Lower lobe of right lung (tissue), 2 donors: ENCODE results near the gene APH1A. TPM values are rescaled to one million over a fixed set of nuclear protein-coding genes. Genes with fewer than 3 reads are reported as not detected.
"Not testable (repeated sequence)": the region's sequence is repeated elsewhere in the genome, so short reads cannot be mapped to it uniquely, and the experiment has no call there.

ENCODE experiments used
- ATAC-seq, 2 donors: fragments of 200-7000 bp; cut with Tn5 transposase; one replicate each; pipeline ENCODE4 v1.9.1; 2020 to 2022; ENCODE audit warnings: mild to moderate bottlenecking in 2 of 2, moderate library complexity in 2 of 2
- DNase-seq: peaks from one replicate; pipeline ENCODE4 v3.0.0-alpha.2; 2020
- H3K27ac ChIP-seq: fragments of 200-600 bp; one replicate; pipeline ENCODE4 v1.8.0; 2022
- H3K27me3 ChIP-seq: fragments of 200-600 bp; one replicate; pipeline ENCODE4 v1.8.0; 2022; ENCODE audit warnings: low read depth
- H3K36me3 ChIP-seq: fragments of 200-600 bp; one replicate; pipeline ENCODE4 v1.8.0; 2022; ENCODE audit warnings: mild to moderate bottlenecking
- H3K4me1 ChIP-seq: fragments of 200-600 bp; one replicate; pipeline ENCODE4 v1.8.0; 2022
- H3K4me3 ChIP-seq: fragments of 200-600 bp; one replicate; pipeline ENCODE4 v1.8.0; 2022; ENCODE audit warnings: mild to moderate bottlenecking
- H3K9me3 ChIP-seq: fragments of 200-600 bp; one replicate; pipeline ENCODE4 v1.8.0; 2022
- intact Hi-C: fragments of 100-400 bp; cut with DNase I; formaldehyde crosslinking; loops from one replicate; pipeline ENCODE4 v1.11.0; 2022
- total RNA-seq: library from RNA; stranded (reverse); fragmentation: NEBNext Ultra II Directional; extraction: Animal tissue kit (Norgen Biotek cat#: 25700); gene quantifications from one replicate; pipeline ENCODE4 v1.2.1, GENCODE V29; 2021
- TF ChIP-seq, protein P1 (sequence below): fragments of 200-600 bp; IDR thresholded peaks from one replicate; pipeline ENCODE4 v1.8.0; 2022; ENCODE audit warnings: antibody characterized with exemption, mild to moderate bottlenecking
- donor health status: DM: no; HTN: yes; CAD: no; lungs with severe emphysema.

Gene APH1A
- total RNA-seq, 1 donor from 2014 or later: 129 TPM

DNA sequence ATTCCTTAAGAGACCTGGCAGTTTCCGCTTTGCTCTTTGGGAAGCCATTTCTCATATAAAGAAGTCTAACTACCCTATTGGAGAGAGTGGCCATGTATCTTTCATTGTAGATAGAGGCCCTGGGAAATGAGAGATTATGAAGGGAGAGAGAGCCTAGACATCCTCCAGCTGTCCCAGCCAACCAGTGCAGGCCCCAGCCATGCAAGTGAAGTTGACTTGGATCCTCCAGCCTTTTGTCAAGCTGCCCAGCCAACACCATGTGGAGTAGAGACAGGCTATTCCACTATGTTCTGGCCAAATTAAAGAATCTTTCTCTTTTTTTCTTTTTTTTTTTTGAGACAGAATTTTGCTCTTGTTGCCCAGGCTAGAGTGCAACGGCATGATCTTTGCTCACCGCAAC is 25.8 kb downstream of the APH1A start:
- intact Hi-C loops: no loop called here

DNA sequence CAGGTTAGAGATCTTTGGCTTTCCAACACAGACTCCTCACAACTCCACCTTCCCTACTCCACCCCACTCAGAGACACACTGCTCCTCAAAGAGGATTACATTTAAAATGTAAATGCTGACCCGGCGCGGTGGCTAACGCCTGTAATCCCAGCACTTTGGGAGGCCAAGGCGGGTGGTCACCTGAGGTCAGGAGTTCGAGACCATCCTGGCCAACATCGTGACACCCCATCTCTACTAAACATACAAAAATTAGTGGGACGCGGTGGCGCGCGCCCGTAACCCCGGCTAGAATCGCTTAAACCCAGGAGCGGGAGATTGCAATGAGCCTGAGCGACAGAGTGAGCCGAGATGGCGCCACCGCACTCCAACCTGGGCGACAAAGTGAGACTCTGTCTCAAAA is 31.1 kb downstream of the APH1A start:
- H3K27me3 ChIP-seq: no peaks in the 10 kb centered on the region
- no peak overlapping the region for H3K27ac ChIP-seq
- no peaks in the 10 kb centered on the region for H3K36me3 ChIP-seq
- H3K9me3 ChIP-seq: no peaks in the 10 kb centered on the region
- TF ChIP-seq, protein P1, sequence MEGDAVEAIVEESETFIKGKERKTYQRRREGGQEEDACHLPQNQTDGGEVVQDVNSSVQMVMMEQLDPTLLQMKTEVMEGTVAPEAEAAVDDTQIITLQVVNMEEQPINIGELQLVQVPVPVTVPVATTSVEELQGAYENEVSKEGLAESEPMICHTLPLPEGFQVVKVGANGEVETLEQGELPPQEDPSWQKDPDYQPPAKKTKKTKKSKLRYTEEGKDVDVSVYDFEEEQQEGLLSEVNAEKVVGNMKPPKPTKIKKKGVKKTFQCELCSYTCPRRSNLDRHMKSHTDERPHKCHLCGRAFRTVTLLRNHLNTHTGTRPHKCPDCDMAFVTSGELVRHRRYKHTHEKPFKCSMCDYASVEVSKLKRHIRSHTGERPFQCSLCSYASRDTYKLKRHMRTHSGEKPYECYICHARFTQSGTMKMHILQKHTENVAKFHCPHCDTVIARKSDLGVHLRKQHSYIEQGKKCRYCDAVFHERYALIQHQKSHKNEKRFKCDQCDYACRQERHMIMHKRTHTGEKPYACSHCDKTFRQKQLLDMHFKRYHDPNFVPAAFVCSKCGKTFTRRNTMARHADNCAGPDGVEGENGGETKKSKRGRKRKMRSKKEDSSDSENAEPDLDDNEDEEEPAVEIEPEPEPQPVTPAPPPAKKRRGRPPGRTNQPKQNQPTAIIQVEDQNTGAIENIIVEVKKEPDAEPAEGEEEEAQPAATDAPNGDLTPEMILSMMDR: no peak
- DNase-seq (no peak), ATAC-seq (no peak)
- H3K4me3 ChIP-seq: no peak overlapping the region
- intact Hi-C loops: no loop called here
- peaks cover 16% of the 10 kb centered on the region for H3K4me1 ChIP-seq

More for the DNA sequence above, 25.8 kb downstream of the APH1A start:
- ATAC-seq (no peak), DNase-seq (no peak)
- Histone ChIP-seq H3K9me3 (no peaks in the 10 kb centered on the region), H3K4me3 (no peak overlapping the region), H3K36me3 (no peaks in the 10 kb centered on the region), H3K4me1 (no peaks in the 10 kb centered on the region), H3K27me3 (no peaks in the 10 kb centered on the region), H3K27ac (no peak overlapping the region)
- TF ChIP-seq, protein P1: no peak

DNA sequence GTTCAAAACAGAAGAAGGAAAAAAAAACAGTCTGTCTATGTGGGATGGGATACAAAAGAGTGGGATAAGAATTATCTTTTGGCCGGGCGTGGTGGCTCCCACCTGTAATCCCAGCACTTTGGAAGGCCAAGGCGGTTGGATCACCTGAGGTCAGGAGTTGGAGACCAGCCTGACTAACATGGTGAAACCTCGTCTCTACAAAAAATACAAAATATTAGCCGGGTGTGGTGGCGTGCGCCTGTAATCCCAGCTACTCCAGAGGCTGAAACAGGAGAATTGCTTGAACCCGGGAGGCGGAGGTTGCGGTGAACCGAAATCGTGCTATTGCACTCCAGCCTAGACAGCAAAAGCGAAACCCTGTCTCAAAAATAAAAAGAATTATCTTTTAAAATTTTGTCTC is 31.6 kb downstream of the APH1A start:
- H3K9me3 ChIP-seq, intact Hi-C loops, H3K4me3 ChIP-seq, ATAC-seq, H3K27me3 ChIP-seq, DNase-seq, H3K36me3 ChIP-seq, H3K27ac ChIP-seq: not testable (repeated sequence)
- H3K4me1 ChIP-seq: peaks cover 18% of the 10 kb centered on the region

DNA sequence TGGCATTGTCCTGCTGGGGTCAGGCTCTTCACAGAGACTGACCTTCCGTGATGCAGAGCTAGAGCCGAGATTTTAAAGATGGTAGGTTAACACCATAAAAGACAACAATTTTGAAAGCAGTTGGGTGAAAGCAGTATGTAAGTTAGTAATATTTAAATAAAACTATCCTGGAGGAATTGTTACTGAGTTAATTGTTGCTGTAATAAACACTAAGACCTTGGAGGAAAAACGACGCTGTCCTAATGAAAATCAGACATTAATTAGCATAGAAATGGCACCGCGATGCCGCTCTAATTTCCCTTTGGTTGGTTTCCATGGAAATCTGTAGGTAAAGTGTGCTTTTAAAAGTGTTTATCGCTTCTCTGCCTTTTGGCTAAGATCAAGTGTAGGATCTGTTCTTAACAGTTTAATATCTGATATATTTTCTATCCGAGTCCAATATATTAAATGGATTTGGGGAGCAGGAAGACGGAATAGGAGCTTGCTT is 32.2 kb downstream of the APH1A start:
- peaks cover 18% of the 10 kb centered on the region for H3K4me1 ChIP-seq
- intact Hi-C loops: no loop called here
- ATAC-seq: no peak
- TF ChIP-seq, protein P1: no peak
- H3K27me3 ChIP-seq: no peaks in the 10 kb centered on the region
- no peak overlapping the region for H3K27ac ChIP-seq
- no peaks in the 10 kb centered on the region for H3K36me3 ChIP-seq
- H3K9me3 ChIP-seq: no peaks in the 10 kb centered on the region
- DNase-seq: no peak
- H3K4me3 ChIP-seq: peak overlapping the region; percentile 75

DNA sequence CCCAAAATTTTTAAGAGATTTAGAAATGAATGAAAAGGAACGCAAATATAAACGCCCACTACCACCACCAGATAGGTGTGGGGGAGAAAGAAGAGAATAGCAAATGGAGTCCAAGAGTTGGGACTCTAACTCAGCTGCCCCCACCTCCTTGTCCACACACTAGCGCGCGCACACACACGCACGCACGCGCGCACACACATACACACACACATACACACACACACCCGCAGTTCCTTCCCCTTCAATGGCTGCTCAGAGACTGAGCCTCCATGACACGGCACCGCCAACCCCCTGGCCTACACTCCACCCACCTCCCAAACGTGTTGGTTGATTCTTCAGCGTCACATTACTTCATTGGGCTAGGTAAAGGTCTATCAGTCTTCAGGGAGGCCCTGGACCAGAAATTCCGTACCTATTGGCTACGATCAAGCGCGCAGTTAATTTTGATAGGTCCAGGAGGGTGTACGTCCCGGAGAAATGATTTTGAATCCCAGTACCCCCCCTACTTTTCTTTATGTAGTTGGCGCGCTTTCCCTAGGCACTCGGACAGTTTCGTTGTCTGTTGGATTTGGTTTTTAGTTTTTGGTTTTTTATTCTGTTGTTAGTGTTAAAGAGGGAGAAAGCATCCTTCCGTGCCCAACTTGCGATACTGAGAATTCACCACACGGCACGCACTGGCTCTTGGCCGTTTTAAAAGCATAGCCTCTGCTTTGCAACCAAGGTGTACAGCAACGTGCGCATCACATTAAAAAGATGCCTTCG is 32.8 kb downstream of the APH1A start, which contains the start of gene ANP32E:
ANP32E (minus strand) TSS at position 261 of the 762 bp plus-strand sequence. CDS start 326 bp downstream, outside the sequence.
- no peaks in the 10 kb centered on the region for H3K36me3 ChIP-seq
- peak within 1 kb of the TSS; percentile 75 for H3K4me3 ChIP-seq
- peak; percentile 95 to 96 for ATAC-seq
- H3K9me3 ChIP-seq: no peaks in the 10 kb centered on the region
- H3K27me3 ChIP-seq: no peaks in the 10 kb centered on the region
- H3K27ac ChIP-seq: peak within 1 kb of the TSS; percentile 96
- intact Hi-C loops: no loop called here
- peaks cover 18% of the 10 kb centered on the region for H3K4me1 ChIP-seq
- TF ChIP-seq, protein P1: peak; percentile 9
- DNase-seq: peak; percentile 95

DNA sequence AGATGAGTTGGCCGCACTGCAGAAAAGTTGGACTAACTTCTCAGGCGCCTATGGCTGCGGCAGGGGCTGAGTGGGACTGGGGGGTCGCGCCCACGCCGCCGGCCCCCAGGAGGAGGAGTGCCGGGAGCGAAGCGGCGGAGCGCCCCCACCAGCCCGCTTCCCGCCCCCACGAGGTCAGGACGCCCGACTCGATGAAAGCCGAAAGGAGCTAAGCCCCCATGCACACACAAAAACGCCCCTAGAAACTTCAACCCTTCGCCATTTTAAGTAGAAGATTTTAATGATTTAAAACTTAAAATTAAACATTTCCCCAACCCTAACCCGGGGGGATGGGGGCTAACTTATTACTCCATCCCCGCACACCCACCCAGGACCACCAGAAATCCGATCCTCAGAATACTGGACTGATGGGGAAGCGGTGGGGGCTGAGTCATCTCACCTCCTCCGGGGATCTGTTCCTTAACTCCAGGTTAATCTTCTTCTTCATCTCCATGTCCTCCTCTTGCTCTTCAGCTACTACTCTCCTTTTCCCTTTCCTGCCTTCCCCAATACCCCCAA is 33.4 kb downstream of the APH1A start:
- intact Hi-C loops: no loop called here
- Histone ChIP-seq H3K27me3 (no peaks in the 10 kb centered on the region), H3K9me3 (no peaks in the 10 kb centered on the region), H3K4me1 (peaks cover 18% of the 10 kb centered on the region), H3K27ac (peak overlapping the region; percentile 96), H3K4me3 (peak overlapping the region; percentile 75), H3K36me3 (peaks cover 4% of the 10 kb centered on the region)
- DNase-seq (peak; percentile 54), ATAC-seq (peak; percentile 2 to 5)
- TF ChIP-seq, protein P1: no peak
